ENCODE measurements around the gene CFH.
"Not testable (repeated sequence)": the region's sequence is repeated elsewhere in the genome, so short reads cannot be mapped to it uniquely, and the experiment has no call there.

Gene CFH

GRCh38 chr1:196651637-196652215 lies at the start of gene CFH:
Gene CFH (plus strand): TSS chr1:196652043. CDS start chr1:196652118, 75 bp downstream.
- no peak for DNase-seq (ENCODE audit: low read depth)

- DNase-seq (ENCODE audit: low read depth), result no peak
Measured at GRCh38 chr1:196603651-196604050, 48.2 kb upstream of the CFH start.

- DNase-seq (ENCODE audit: low read depth), result no peak
Measured at GRCh38 chr1:196607981-196608380, 43.9 kb upstream of the CFH start.

GRCh38 chr1:196608390-196609369 lies 43.2 kb upstream of the CFH start, which contains the start of gene KCNT2:
Gene KCNT2 (minus strand): TSS chr1:196608440. CDS start chr1:196608309, 131 bp downstream.
- DNase-seq (ENCODE audit: low read depth), result no peak

- no peak for DNase-seq (ENCODE audit: low read depth)
Measured at GRCh38 chr1:196609370-196609737, 42.5 kb upstream of the CFH start.

- no peak for DNase-seq (ENCODE audit: low read depth)
Measured at GRCh38 chr1:196611873-196612272, 40.0 kb upstream of the CFH start.

GRCh38 chr1:196619721-196620120 lies 32.1 kb upstream of the CFH start:
- no peak for DNase-seq (ENCODE audit: low read depth)

- no peak for DNase-seq (ENCODE audit: low read depth)
Measured at GRCh38 chr1:196623079-196623478, 28.8 kb upstream of the CFH start.

GRCh38 chr1:196628838-196629237 lies 23.0 kb upstream of the CFH start:
- no peak for DNase-seq (ENCODE audit: low read depth)

- no peak for DNase-seq (ENCODE audit: low read depth)
Measured at GRCh38 chr1:196637606-196638005, 14.2 kb upstream of the CFH start.

GRCh38 chr1:196638466-196638865 lies 13.4 kb upstream of the CFH start:
- no peak for DNase-seq (ENCODE audit: low read depth)

- DNase-seq (ENCODE audit: low read depth), result not testable (repeated sequence)
Measured at GRCh38 chr1:196639291-196639690, 12.6 kb upstream of the CFH start.

GRCh38 chr1:196640976-196641375 lies 10.9 kb upstream of the CFH start:
- DNase-seq (ENCODE audit: low read depth), result no peak

- no peak for DNase-seq (ENCODE audit: low read depth)
Measured at GRCh38 chr1:196649990-196650389, 1.9 kb upstream of the CFH start.

GRCh38 chr1:196650403-196650802 lies 1.4 kb upstream of the CFH start:
- no peak for DNase-seq (ENCODE audit: low read depth)

- no peak for DNase-seq (ENCODE audit: low read depth)
Measured at GRCh38 chr1:196651079-196651478, 764 bp upstream of the CFH start.

GRCh38 chr1:196654271-196654670 lies 2.4 kb downstream of the CFH start:
- no peak for DNase-seq (ENCODE audit: low read depth)

GRCh38 chr1:196655071-196655470 lies 3.2 kb downstream of the CFH start:
- DNase-seq (ENCODE audit: low read depth), result no peak

GRCh38 chr1:196655494-196655893 lies 3.7 kb downstream of the CFH start:
- no peak for DNase-seq (ENCODE audit: low read depth)

GRCh38 chr1:196659471-196659870 lies 7.6 kb downstream of the CFH start:
- no peak for DNase-seq (ENCODE audit: low read depth)

- DNase-seq (ENCODE audit: low read depth), result no peak
Measured at GRCh38 chr1:196660272-196660671, 8.4 kb downstream of the CFH start.

GRCh38 chr1:196660852-196661251 lies 9.0 kb downstream of the CFH start:
- DNase-seq (ENCODE audit: low read depth), result no peak

- no peak for DNase-seq (ENCODE audit: low read depth)
Measured at GRCh38 chr1:196661345-196661744, 9.5 kb downstream of the CFH start.

Measured in activated T-helper 1 cell treated with Interleukin-2 at 50 U/mL for 16 hours (primary cell).